GM21515 (cell line): ENCODE results near the gene PNPLA5.

Experiments
- ATAC-seq: cut with Tn5 transposase; IDR thresholded peaks from one replicate; pipeline ENCODE4 v1.9.1; 2021; ENCODE audit not compliant: unreplicated experiment

The PNPLA5 gene

GRCh38 chr22:43858156-43858895 is 33.5 kb downstream of the PNPLA5 start:
- ATAC-seq: no peak

GRCh38 chr22:43857367-43857766 is 34.4 kb downstream of the PNPLA5 start:
- no peak for ATAC-seq

DNA sequence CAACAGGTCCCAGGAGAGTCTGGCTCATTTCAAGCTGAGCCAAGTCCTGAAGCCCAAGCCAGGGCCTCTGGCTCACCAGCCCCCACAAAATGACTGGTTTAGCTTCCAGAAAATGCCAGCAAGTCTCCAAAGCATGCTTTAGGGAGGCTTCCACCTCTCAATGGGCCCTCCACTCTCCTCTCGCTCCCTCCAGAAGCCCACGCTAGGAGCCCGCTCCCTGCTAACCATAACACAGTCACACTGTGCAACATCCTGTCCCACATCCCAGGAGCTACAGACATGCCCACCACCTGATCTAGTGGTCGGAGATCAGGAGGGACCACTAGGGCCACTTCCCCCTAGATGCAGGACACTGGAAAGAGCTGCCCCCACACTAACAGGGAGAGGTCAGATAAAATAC is 36.4 kb downstream of the PNPLA5 start:
- no peak for ATAC-seq

DNA sequence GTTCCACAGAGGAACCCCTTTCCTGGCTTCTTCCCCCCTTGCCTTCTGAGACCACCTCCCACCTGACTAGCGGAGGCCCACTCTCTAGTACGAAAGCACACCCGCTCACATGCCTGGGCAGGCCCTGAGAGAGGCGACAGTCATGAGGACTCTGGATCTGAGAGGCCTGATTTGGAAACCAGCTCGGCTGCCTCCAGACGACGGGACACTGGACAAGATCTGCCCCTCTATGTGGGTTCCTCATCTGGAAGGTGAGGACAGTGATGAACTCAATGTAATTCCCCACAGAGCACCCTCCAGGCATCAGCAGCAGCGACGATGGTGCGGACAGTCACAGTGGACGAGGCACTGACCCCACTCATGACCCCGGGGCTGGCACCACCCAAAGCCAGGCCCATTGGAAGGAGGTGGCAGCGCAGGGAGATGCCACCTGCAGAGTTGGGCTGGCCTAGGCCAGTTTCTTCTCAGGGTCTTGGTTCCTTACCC is 37.0 kb downstream of the PNPLA5 start:
- no peak for ATAC-seq

DNA sequence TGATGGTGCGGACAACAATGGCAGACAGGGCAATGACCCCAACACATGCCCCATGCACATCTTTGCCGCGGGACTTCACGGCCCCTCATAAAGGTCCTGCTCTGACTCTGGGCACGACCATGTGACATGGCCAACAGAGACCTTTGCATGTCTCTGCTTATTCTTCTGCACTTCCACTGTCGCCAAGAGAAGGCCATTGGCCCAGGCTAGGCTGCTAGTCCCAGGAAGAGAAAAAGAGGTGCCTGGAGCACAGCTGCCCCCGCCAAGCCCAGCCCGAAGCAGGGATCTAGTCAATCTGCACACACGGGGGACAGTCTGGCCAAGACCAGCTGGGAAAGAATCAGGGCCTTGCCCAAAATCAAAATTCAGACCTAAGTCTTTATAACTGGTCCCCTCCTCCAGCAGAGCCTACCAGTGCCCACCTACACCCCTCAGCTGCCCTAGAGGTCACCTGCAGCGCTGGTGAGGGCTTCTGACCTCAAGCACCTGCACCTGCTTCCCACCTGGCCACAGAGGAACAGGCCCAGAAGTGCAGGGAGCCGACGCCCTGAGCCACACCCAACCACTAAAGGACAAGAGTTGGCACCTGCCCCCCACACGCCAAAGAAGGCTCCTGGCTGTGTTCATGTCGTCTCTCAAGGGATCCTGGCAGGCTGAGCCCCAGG is 37.6 kb downstream of the PNPLA5 start:
- ATAC-seq: no peak

DNA sequence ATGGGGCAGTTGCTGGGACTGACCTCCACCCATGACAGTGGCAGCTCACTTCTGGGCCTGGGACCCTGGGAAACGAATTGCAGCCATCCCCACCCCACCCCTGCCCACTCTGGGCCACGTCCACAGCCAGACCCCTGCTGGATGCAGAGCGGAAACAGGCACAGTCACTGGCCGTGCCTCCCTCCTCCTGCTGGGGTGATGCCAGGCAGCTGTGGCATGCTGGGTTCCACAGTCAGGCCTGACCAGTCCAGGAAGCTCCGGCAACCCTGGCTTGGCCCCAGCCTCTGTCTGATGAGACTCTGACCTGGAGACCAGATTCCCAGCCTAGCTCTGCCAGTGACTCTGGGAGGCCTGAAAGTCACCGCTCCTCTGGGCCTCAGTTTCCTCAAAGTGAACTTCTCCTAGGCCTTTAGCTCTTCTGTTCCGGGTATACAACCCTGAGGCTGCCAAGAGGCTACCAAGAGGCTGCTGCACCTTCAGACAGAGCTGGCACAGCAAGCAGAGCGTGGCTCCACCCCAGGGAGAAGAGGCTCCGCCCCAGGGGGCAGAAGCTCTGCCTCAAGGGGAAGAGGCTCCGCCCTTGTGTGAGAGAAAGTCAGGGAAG is 38.4 kb downstream of the PNPLA5 start:
- ATAC-seq: no peak

GRCh38 chr22:43852573-43853327 is 39.1 kb downstream of the PNPLA5 start:
- no peak for ATAC-seq

- ATAC-seq: no peak
These were observed 39.9 kb downstream of the PNPLA5 start for GRCh38 chr22:43851979-43852307.

- ATAC-seq: no peak
These were observed 40.5 kb downstream of the PNPLA5 start for GRCh38 chr22:43851058-43851978.

GRCh38 chr22:43850529-43850928 is 41.3 kb downstream of the PNPLA5 start:
- ATAC-seq: no peak

DNA sequence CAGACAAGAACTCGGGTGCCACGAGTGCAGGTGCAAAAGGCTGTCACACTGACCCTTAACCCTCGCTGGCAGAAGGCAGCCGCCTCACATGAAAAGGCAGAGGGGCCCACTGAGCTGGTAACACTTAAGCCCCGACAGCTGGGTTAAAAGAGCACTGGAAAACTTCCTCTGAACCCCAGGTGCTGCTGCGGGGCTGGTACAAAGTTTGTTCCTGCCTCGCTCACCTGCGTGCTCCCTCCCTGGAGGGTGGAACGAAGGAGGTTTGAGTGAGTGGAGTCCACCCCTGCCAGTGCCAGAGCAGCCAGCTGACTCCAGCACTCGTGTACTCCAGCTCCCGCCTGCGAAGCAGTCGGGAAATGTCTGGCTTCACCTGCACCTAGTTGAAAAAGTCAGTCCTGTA is 42.1 kb downstream of the PNPLA5 start:
- ATAC-seq: no peak

GRCh38 chr22:43848366-43849171 is 43.2 kb downstream of the PNPLA5 start:
- ATAC-seq: no peak

- ATAC-seq: no peak
These were observed 44.2 kb downstream of the PNPLA5 start for GRCh38 chr22:43847376-43848289.

- no peak for ATAC-seq
These were observed 44.8 kb downstream of the PNPLA5 start for GRCh38 chr22:43846966-43847365.

- no peak for ATAC-seq
These were observed 45.8 kb downstream of the PNPLA5 start for GRCh38 chr22:43845981-43846380.

GRCh38 chr22:43844560-43845545 is 47.0 kb downstream of the PNPLA5 start:
- no peak for ATAC-seq

DNA sequence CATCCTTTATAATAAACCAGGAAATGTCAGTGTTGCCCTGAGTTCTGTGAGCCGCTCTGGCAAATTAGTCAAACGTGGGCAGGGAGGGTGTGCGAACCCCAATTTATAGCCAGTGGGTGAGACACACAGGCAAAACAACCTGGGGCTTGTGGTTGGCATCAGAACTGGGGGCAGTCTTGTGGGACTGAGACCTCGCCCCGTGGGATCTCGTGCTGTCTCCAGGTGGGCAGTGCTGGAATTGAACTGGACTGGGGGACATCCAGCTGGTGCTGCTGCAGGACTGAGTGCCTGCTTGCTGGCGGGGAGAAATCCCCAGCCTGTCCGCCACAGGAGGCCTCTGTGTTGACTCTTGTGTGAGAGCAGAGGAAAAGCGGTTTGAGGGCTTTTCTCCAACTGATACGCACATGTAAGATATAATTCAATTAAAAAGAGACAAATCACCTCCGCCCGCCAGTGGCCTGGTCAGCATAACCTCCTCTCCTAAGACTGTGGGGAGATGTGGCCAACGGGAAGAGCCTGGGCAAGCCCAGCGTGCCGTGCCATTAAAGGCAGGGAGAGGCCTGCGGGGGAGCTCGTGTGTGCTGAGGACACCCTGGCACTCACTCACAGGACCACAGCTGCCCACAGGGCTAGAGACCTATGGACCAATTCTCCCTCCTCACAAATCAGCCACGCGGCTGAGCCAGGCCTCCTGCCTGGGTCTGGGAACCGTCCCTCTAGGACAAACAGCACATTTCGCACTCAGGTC is 47.9 kb downstream of the PNPLA5 start:
- ATAC-seq: no peak
